ENCODE results near the gene SV2C. TPM values are rescaled to one million over a fixed set of nuclear protein-coding genes. Genes with fewer than 3 reads are reported as not detected.
"Not testable (repeated sequence)": the region's sequence is repeated elsewhere in the genome, so short reads cannot be mapped to it uniquely, and the experiment has no call there.

SV2C gene
- total RNA-seq, 1 experiment from 2014 or later: 0.09 TPM

DNA sequence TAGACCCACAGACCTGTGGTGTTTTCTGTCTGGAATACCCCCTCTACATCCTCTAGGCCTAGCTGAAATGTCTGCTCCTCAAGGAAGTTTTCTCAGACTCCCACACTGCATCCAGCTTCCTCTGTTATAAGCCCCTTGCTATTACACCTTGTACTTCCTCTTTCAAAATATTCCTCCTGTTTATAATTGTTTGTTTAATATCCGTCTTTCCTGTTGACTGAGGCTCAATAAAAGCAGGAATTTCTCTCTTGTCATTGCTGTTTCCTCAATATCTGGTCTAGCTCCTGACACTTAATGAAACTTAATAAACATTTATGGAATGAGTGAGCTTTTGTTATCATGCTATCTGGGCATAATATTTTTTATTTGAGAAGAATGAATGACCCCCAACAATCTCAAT, 285.8 kb downstream of the SV2C start:
- Mint-ChIP-seq H3K4me3 (no peak overlapping the region), H3K36me3 (peaks cover 4% of the 10 kb centered on the region), H3K9me3 (peaks cover 8% of the 10 kb centered on the region; the same call in 1 of the 2 replicates), H3K27ac (no peak overlapping the region), H3K27me3 (ENCODE audit: low read depth) (no peaks in the 10 kb centered on the region), H3K4me1 (peaks cover 20% of the 10 kb centered on the region)
- TF ChIP-seq, protein P1, sequence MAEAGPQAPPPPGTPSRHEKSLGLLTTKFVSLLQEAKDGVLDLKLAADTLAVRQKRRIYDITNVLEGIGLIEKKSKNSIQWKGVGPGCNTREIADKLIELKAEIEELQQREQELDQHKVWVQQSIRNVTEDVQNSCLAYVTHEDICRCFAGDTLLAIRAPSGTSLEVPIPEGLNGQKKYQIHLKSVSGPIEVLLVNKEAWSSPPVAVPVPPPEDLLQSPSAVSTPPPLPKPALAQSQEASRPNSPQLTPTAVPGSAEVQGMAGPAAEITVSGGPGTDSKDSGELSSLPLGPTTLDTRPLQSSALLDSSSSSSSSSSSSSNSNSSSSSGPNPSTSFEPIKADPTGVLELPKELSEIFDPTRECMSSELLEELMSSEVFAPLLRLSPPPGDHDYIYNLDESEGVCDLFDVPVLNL (CRISPR knock-in tag; IDR thresholded peaks at IDR 0.05; ENCODE audit: borderline replicate concordance, low read depth): no peak
- TF ChIP-seq RORB (CRISPR knock-in tag; IDR thresholded peaks at IDR 0.05) (no peak), ZNF232 (CRISPR knock-in tag; IDR thresholded peaks at IDR 0.05) (no peak), ZNF121 (CRISPR knock-in tag; IDR thresholded peaks at IDR 0.05) (no peak), OVOL2 (CRISPR knock-in tag; IDR thresholded peaks at IDR 0.05; ENCODE audit: borderline replicate concordance) (no peak), SMAD4 (CRISPR knock-in tag; IDR thresholded peaks at IDR 0.05) (no peak), ETV6 (CRISPR knock-in tag; IDR thresholded peaks at IDR 0.05) (no peak), NFE2L1 (CRISPR knock-in tag; IDR thresholded peaks at IDR 0.05) (no peak), NR3C1 (CRISPR knock-in tag; conservative IDR thresholded peaks at IDR 0.05; ENCODE audit: low read depth) (no peak), JAZF1 (CRISPR knock-in tag; IDR thresholded peaks at IDR 0.05) (no peak), ZNF423 (CRISPR knock-in tag; IDR thresholded peaks at IDR 0.05) (no peak), TP53 (CRISPR knock-in tag; IDR thresholded peaks at IDR 0.05) (no peak)
- TF ChIP-seq, protein P2, sequence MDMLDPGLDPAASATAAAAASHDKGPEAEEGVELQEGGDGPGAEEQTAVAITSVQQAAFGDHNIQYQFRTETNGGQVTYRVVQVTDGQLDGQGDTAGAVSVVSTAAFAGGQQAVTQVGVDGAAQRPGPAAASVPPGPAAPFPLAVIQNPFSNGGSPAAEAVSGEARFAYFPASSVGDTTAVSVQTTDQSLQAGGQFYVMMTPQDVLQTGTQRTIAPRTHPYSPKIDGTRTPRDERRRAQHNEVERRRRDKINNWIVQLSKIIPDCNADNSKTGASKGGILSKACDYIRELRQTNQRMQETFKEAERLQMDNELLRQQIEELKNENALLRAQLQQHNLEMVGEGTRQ (CRISPR knock-in tag; IDR thresholded peaks at IDR 0.05): no peak
- TF ChIP-seq, protein P3, sequence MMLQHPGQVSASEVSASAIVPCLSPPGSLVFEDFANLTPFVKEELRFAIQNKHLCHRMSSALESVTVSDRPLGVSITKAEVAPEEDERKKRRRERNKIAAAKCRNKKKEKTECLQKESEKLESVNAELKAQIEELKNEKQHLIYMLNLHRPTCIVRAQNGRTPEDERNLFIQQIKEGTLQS (CRISPR knock-in tag; conservative IDR thresholded peaks at IDR 0.05): no peak
- TF ChIP-seq, protein P4, sequence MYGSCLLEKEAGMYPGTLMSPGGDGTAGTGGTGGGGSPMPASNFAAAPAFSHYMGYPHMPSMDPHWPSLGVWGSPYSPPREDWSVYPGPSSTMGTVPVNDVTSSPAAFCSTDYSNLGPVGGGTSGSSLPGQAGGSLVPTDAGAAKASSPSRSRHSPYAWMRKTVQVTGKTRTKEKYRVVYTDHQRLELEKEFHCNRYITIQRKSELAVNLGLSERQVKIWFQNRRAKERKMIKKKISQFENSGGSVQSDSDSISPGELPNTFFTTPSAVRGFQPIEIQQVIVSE (CRISPR knock-in tag; IDR thresholded peaks at IDR 0.05; ENCODE audit: borderline replicate concordance): no peak
- ChIA-PET POLR2A (no interaction called here), CTCF (no interaction called here)
- DNase-seq (ENCODE audit: low spot score) (no peak), ATAC-seq (no peak)

DNA sequence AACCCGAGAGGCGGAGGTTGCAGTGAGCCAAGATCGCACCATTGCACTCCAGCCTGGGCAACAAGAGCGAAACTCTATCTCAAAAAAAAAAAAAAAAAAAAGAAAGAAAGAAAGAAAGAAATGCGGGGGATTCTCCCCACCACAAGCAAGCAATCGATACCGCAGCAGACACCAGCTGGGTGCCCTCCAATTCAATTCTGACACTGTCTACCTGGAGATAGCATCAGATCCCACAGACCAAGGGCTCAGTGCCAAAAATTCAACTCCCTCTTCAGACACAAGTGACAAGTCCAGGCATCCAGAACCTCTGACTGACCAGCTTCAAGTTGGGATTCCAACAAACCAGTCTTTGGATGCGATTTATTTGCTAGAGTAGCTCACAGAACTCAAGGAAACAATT, 286.5 kb downstream of the SV2C start:
- H3K9me3 Mint-ChIP-seq; ATAC-seq; H3K4me3 Mint-ChIP-seq; H3K27me3 Mint-ChIP-seq (ENCODE audit: low read depth); H3K36me3 Mint-ChIP-seq; H3K27ac Mint-ChIP-seq; POLR2A ChIA-PET; DNase-seq (ENCODE audit: low spot score): not testable (repeated sequence)
- CTCF ChIA-PET: interaction anchor here (0.7 kb wide), 1 partner anchor 103 kb away, joined by 3 read pairs; no protein-coding TSS in a partner anchor
- peaks cover 17% of the 10 kb centered on the region for H3K4me1 Mint-ChIP-seq

DNA sequence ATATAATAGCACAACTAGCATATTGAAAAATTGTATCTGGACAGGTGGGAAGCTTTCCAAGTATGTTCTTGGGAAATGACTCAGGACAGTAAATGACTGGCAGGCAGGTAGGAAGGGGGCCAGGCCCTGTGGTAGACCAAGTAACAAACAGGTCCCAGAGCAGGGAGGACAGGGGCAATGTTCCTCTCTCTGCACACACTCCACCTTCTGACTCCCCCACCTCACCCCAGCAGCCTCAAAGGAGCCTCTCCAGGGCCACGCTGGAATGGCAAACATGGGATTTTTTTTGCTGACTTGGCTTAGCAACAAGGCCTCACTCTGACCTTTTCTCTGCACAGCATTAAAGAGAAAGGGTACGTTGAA, 288.8 kb downstream of the SV2C start:
- Mint-ChIP-seq H3K4me1 (peaks cover 9% of the 10 kb centered on the region), H3K27me3 (ENCODE audit: low read depth) (no peaks in the 10 kb centered on the region; the same call in 1 of the 2 replicates), H3K36me3 (peaks cover 4% of the 10 kb centered on the region), H3K9me3 (peaks cover 8% of the 10 kb centered on the region; the same call in 1 of the 2 replicates), H3K4me3 (no peak overlapping the region), H3K27ac (no peak overlapping the region)
- ChIA-PET CTCF (no interaction called here), POLR2A (no interaction called here)
- ATAC-seq: no peak; the same call in 1 of the 2 replicates
- DNase-seq (ENCODE audit: low spot score): no peak
- TF ChIP-seq GTF2I (CRISPR knock-in tag; conservative IDR thresholded peaks at IDR 0.05) (no peak), OVOL2 (CRISPR knock-in tag; IDR thresholded peaks at IDR 0.05; ENCODE audit: borderline replicate concordance) (no peak), RORB (CRISPR knock-in tag; IDR thresholded peaks at IDR 0.05) (no peak), ZNF219 (CRISPR knock-in tag; IDR thresholded peaks at IDR 0.05; ENCODE audit: borderline replicate concordance) (no peak), NR3C1 (CRISPR knock-in tag; conservative IDR thresholded peaks at IDR 0.05; ENCODE audit: low read depth) (no peak), FOXJ3 (CRISPR knock-in tag; IDR thresholded peaks at IDR 0.05; ENCODE audit: borderline replicate concordance) (no peak), MXD4 (CRISPR knock-in tag; IDR thresholded peaks at IDR 0.05; ENCODE audit: borderline replicate concordance) (no peak)
- TF ChIP-seq, protein P5, sequence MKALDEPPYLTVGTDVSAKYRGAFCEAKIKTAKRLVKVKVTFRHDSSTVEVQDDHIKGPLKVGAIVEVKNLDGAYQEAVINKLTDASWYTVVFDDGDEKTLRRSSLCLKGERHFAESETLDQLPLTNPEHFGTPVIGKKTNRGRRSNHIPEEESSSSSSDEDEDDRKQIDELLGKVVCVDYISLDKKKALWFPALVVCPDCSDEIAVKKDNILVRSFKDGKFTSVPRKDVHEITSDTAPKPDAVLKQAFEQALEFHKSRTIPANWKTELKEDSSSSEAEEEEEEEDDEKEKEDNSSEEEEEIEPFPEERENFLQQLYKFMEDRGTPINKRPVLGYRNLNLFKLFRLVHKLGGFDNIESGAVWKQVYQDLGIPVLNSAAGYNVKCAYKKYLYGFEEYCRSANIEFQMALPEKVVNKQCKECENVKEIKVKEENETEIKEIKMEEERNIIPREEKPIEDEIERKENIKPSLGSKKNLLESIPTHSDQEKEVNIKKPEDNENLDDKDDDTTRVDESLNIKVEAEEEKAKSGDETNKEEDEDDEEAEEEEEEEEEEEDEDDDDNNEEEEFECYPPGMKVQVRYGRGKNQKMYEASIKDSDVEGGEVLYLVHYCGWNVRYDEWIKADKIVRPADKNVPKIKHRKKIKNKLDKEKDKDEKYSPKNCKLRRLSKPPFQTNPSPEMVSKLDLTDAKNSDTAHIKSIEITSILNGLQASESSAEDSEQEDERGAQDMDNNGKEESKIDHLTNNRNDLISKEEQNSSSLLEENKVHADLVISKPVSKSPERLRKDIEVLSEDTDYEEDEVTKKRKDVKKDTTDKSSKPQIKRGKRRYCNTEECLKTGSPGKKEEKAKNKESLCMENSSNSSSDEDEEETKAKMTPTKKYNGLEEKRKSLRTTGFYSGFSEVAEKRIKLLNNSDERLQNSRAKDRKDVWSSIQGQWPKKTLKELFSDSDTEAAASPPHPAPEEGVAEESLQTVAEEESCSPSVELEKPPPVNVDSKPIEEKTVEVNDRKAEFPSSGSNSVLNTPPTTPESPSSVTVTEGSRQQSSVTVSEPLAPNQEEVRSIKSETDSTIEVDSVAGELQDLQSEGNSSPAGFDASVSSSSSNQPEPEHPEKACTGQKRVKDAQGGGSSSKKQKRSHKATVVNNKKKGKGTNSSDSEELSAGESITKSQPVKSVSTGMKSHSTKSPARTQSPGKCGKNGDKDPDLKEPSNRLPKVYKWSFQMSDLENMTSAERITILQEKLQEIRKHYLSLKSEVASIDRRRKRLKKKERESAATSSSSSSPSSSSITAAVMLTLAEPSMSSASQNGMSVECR (CRISPR knock-in tag; IDR thresholded peaks at IDR 0.05; ENCODE audit: borderline replicate concordance): no peak
- TF ChIP-seq, protein P6, sequence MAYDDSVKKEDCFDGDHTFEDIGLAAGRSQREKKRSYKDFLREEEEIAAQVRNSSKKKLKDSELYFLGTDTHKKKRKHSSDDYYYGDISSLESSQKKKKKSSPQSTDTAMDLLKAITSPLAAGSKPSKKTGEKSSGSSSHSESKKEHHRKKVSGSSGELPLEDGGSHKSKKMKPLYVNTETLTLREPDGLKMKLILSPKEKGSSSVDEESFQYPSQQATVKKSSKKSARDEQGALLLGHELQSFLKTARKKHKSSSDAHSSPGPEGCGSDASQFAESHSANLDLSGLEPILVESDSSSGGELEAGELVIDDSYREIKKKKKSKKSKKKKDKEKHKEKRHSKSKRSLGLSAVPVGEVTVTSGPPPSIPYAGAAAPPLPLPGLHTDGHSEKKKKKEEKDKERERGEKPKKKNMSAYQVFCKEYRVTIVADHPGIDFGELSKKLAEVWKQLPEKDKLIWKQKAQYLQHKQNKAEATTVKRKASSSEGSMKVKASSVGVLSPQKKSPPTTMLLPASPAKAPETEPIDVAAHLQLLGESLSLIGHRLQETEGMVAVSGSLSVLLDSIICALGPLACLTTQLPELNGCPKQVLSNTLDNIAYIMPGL (CRISPR knock-in tag; IDR thresholded peaks at IDR 0.05): no peak
- TF ChIP-seq, protein P7, sequence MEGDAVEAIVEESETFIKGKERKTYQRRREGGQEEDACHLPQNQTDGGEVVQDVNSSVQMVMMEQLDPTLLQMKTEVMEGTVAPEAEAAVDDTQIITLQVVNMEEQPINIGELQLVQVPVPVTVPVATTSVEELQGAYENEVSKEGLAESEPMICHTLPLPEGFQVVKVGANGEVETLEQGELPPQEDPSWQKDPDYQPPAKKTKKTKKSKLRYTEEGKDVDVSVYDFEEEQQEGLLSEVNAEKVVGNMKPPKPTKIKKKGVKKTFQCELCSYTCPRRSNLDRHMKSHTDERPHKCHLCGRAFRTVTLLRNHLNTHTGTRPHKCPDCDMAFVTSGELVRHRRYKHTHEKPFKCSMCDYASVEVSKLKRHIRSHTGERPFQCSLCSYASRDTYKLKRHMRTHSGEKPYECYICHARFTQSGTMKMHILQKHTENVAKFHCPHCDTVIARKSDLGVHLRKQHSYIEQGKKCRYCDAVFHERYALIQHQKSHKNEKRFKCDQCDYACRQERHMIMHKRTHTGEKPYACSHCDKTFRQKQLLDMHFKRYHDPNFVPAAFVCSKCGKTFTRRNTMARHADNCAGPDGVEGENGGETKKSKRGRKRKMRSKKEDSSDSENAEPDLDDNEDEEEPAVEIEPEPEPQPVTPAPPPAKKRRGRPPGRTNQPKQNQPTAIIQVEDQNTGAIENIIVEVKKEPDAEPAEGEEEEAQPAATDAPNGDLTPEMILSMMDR (IDR thresholded peaks at IDR 0.05): no peak
